ENCODE measurements around the gene OR2M2.

The OR2M2 gene

GRCh38 chr1:248165186-248165585 is 9.4 kb upstream of the OR2M2 start:
- Mint-ChIP-seq H3K4me3 (no peak overlapping the region), H3K9me3 (peaks cover 22% of the 10 kb centered on the region), H3K27ac (no peak overlapping the region), H3K36me3 (ENCODE audit: low read depth) (no peaks in the 10 kb centered on the region), H3K4me1 (no peaks in the 10 kb centered on the region), H3K27me3 (ENCODE audit: low read depth) (no peaks in the 10 kb centered on the region)
- no peak for TF ChIP-seq CTCF (IDR thresholded peaks at IDR 0.05; ENCODE audit: unreplicated experiment in 3 of 3)

GRCh38 chr1:248183996-248184395 is 9.4 kb downstream of the OR2M2 start:
- no peaks in the 10 kb centered on the region for H3K27me3 Mint-ChIP-seq (ENCODE audit: low read depth)
- H3K4me1 Mint-ChIP-seq = no peaks in the 10 kb centered on the region
- no peak overlapping the region for H3K27ac Mint-ChIP-seq
- TF ChIP-seq CTCF (IDR thresholded peaks at IDR 0.05; ENCODE audit: unreplicated experiment in 3 of 3) = no peak
- peaks cover 64% of the 10 kb centered on the region for H3K9me3 Mint-ChIP-seq
- no peak overlapping the region for H3K4me3 Mint-ChIP-seq
- H3K36me3 Mint-ChIP-seq (ENCODE audit: low read depth) = no peaks in the 10 kb centered on the region

- Mint-ChIP-seq H3K9me3 (peaks cover 68% of the 10 kb centered on the region), H3K4me3 (no peak overlapping the region), H3K4me1 (no peaks in the 10 kb centered on the region), H3K27ac (no peak overlapping the region), H3K36me3 (ENCODE audit: low read depth) (no peaks in the 10 kb centered on the region), H3K27me3 (ENCODE audit: low read depth) (no peaks in the 10 kb centered on the region)
- TF ChIP-seq CTCF (IDR thresholded peaks at IDR 0.05; ENCODE audit: unreplicated experiment in 3 of 3) = no peak
Measured at GRCh38 chr1:248187363-248187762, 12.7 kb downstream of the OR2M2 start.

GRCh38 chr1:248189026-248189425 is 14.4 kb downstream of the OR2M2 start:
- no peaks in the 10 kb centered on the region for H3K4me1 Mint-ChIP-seq
- H3K4me3 Mint-ChIP-seq = no peak overlapping the region
- no peaks in the 10 kb centered on the region for H3K27me3 Mint-ChIP-seq (ENCODE audit: low read depth)
- no peaks in the 10 kb centered on the region for H3K36me3 Mint-ChIP-seq (ENCODE audit: low read depth)
- TF ChIP-seq CTCF (IDR thresholded peaks at IDR 0.05; ENCODE audit: unreplicated experiment in 3 of 3) = no peak
- no peak overlapping the region for H3K27ac Mint-ChIP-seq
- peaks cover 66% of the 10 kb centered on the region for H3K9me3 Mint-ChIP-seq

- no peak for TF ChIP-seq CTCF (IDR thresholded peaks at IDR 0.05; ENCODE audit: unreplicated experiment in 3 of 3)
- Mint-ChIP-seq H3K36me3 (ENCODE audit: low read depth) (no peaks in the 10 kb centered on the region), H3K9me3 (peaks cover 49% of the 10 kb centered on the region), H3K27me3 (ENCODE audit: low read depth) (no peaks in the 10 kb centered on the region), H3K27ac (no peak overlapping the region), H3K4me3 (no peak overlapping the region), H3K4me1 (no peaks in the 10 kb centered on the region)
Measured at GRCh38 chr1:248194117-248194516, 19.5 kb downstream of the OR2M2 start.

- no peaks in the 10 kb centered on the region for H3K27me3 Mint-ChIP-seq (ENCODE audit: low read depth)
- no peak for TF ChIP-seq CTCF (IDR thresholded peaks at IDR 0.05; ENCODE audit: unreplicated experiment in 3 of 3)
- no peak within 1 kb of the TSS for H3K4me3 Mint-ChIP-seq
- H3K4me1 Mint-ChIP-seq = no peaks in the 10 kb centered on the region
- H3K36me3 Mint-ChIP-seq (ENCODE audit: low read depth) = no peaks in the 10 kb centered on the region
- no peak within 1 kb of the TSS for H3K27ac Mint-ChIP-seq
- peaks cover 34% of the 10 kb centered on the region for H3K9me3 Mint-ChIP-seq
Measured at GRCh38 chr1:248196965-248197364, 22.3 kb downstream of the OR2M2 start, which contains the start of gene OR2M3. Gene OR2M3 (plus strand): TSS chr1:248197265. CDS start chr1:248203068, 5,803 bp downstream.
